WTC11 (cell line): ENCODE data around the gene NDRG4.

ENCODE experiments used
- CBFB ChIP-seq: sonication (generic); formaldehyde crosslinking; IDR thresholded peaks from 2 replicates; pipeline ENCODE4 v1.8.1; 2022; ENCODE audit warnings: mild to moderate bottlenecking, low read depth, missing genetic modification reagents
- ELF4 ChIP-seq: sonication (generic); formaldehyde crosslinking; IDR thresholded peaks from 2 replicates; pipeline ENCODE4 v1.8.1; 2022; ENCODE audit warnings: low read depth, mild to moderate bottlenecking, moderate library complexity, missing genetic modification reagents
- FOXJ3 ChIP-seq: sonication (generic); formaldehyde crosslinking; IDR thresholded peaks from 2 replicates; pipeline ENCODE4 v1.9.0; 2021; ENCODE audit warnings: missing genetic modification reagents, mild to moderate bottlenecking, borderline replicate concordance
- FOXK1 ChIP-seq: sonication (generic); formaldehyde crosslinking; IDR thresholded peaks from 2 replicates; pipeline ENCODE4 v1.8.0; 2022; ENCODE audit warnings: mild to moderate bottlenecking, moderate library complexity, missing genetic modification reagents
- NR2C2 ChIP-seq: sonication (generic); formaldehyde crosslinking; IDR thresholded peaks from 2 replicates; pipeline ENCODE4 v1.8.0; 2022; ENCODE audit warnings: mild to moderate bottlenecking, missing genetic modification reagents
- ZNF121 ChIP-seq: sonication (generic); formaldehyde crosslinking; IDR thresholded peaks from 2 replicates; pipeline ENCODE4 v1.8.0; 2023; ENCODE audit warnings: missing genetic modification reagents
- ZNF263 ChIP-seq: sonication (generic); formaldehyde crosslinking; IDR thresholded peaks from 2 replicates; pipeline ENCODE4 v1.8.1; 2022; ENCODE audit warnings: low read depth, mild to moderate bottlenecking, moderate library complexity, missing genetic modification reagents
- ZNF671 ChIP-seq: fragments of 250-450 bp; sonication (Bioruptor Pico); IDR thresholded peaks from 2 replicates; pipeline ENCODE4 v1.8.0; 2021; ENCODE audit warnings: mild to moderate bottlenecking
- TF ChIP-seq, protein P1 (sequence below): fragments of 200-600 bp; IDR thresholded peaks from 2 replicates; pipeline ENCODE4 v1.8.0; 2022; ENCODE audit warnings: antibody characterized with exemption
- TF ChIP-seq, protein P2 (sequence below): sonication (generic); formaldehyde crosslinking; IDR thresholded peaks from 2 replicates; pipeline ENCODE4 v1.8.1; 2022; ENCODE audit warnings: low read depth, missing genetic modification reagents, borderline replicate concordance
- TF ChIP-seq, protein P3 (sequence below): sonication (generic); formaldehyde crosslinking; IDR thresholded peaks from 2 replicates; pipeline ENCODE4 v1.8.0; 2022; ENCODE audit warnings: missing genetic modification reagents
- TF ChIP-seq, protein P4 (sequence below): fragments of 250-450 bp; sonication (Bioruptor Pico); conservative IDR thresholded peaks from 2 replicates; pipeline ENCODE4 v1.9.0; 2021; ENCODE audit warnings: mild to moderate bottlenecking
- TF ChIP-seq, protein P5 (sequence below): sonication (generic); formaldehyde crosslinking; IDR thresholded peaks from 2 replicates; pipeline ENCODE4 v1.8.1; 2023; ENCODE audit warnings: mild to moderate bottlenecking, missing genetic modification reagents, moderate library complexity

- TF ChIP-seq, protein P1, sequence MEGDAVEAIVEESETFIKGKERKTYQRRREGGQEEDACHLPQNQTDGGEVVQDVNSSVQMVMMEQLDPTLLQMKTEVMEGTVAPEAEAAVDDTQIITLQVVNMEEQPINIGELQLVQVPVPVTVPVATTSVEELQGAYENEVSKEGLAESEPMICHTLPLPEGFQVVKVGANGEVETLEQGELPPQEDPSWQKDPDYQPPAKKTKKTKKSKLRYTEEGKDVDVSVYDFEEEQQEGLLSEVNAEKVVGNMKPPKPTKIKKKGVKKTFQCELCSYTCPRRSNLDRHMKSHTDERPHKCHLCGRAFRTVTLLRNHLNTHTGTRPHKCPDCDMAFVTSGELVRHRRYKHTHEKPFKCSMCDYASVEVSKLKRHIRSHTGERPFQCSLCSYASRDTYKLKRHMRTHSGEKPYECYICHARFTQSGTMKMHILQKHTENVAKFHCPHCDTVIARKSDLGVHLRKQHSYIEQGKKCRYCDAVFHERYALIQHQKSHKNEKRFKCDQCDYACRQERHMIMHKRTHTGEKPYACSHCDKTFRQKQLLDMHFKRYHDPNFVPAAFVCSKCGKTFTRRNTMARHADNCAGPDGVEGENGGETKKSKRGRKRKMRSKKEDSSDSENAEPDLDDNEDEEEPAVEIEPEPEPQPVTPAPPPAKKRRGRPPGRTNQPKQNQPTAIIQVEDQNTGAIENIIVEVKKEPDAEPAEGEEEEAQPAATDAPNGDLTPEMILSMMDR: no peak
- no peak for TF ChIP-seq ZNF121 (CRISPR knock-in tag)
- TF ChIP-seq, protein P2, sequence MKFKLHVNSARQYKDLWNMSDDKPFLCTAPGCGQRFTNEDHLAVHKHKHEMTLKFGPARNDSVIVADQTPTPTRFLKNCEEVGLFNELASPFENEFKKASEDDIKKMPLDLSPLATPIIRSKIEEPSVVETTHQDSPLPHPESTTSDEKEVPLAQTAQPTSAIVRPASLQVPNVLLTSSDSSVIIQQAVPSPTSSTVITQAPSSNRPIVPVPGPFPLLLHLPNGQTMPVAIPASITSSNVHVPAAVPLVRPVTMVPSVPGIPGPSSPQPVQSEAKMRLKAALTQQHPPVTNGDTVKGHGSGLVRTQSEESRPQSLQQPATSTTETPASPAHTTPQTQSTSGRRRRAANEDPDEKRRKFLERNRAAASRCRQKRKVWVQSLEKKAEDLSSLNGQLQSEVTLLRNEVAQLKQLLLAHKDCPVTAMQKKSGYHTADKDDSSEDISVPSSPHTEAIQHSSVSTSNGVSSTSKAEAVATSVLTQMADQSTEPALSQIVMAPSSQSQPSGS (CRISPR knock-in tag): no peak
- no peak for TF ChIP-seq ZNF263 (CRISPR knock-in tag)
- no peak for TF ChIP-seq CBFB (CRISPR knock-in tag)
- TF ChIP-seq ZNF671 (CRISPR knock-in tag): no peak
- TF ChIP-seq, protein P3, sequence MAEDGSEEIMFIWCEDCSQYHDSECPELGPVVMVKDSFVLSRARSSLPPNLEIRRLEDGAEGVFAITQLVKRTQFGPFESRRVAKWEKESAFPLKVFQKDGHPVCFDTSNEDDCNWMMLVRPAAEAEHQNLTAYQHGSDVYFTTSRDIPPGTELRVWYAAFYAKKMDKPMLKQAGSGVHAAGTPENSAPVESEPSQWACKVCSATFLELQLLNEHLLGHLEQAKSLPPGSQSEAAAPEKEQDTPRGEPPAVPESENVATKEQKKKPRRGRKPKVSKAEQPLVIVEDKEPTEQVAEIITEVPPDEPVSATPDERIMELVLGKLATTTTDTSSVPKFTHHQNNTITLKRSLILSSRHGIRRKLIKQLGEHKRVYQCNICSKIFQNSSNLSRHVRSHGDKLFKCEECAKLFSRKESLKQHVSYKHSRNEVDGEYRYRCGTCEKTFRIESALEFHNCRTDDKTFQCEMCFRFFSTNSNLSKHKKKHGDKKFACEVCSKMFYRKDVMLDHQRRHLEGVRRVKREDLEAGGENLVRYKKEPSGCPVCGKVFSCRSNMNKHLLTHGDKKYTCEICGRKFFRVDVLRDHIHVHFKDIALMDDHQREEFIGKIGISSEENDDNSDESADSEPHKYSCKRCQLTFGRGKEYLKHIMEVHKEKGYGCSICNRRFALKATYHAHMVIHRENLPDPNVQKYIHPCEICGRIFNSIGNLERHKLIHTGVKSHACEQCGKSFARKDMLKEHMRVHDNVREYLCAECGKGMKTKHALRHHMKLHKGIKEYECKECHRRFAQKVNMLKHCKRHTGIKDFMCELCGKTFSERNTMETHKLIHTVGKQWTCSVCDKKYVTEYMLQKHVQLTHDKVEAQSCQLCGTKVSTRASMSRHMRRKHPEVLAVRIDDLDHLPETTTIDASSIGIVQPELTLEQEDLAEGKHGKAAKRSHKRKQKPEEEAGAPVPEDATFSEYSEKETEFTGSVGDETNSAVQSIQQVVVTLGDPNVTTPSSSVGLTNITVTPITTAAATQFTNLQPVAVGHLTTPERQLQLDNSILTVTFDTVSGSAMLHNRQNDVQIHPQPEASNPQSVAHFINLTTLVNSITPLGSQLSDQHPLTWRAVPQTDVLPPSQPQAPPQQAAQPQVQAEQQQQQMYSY: no peak
- TF ChIP-seq FOXK1: no peak
- TF ChIP-seq FOXJ3 (CRISPR knock-in tag): no peak
- TF ChIP-seq, protein P4, sequence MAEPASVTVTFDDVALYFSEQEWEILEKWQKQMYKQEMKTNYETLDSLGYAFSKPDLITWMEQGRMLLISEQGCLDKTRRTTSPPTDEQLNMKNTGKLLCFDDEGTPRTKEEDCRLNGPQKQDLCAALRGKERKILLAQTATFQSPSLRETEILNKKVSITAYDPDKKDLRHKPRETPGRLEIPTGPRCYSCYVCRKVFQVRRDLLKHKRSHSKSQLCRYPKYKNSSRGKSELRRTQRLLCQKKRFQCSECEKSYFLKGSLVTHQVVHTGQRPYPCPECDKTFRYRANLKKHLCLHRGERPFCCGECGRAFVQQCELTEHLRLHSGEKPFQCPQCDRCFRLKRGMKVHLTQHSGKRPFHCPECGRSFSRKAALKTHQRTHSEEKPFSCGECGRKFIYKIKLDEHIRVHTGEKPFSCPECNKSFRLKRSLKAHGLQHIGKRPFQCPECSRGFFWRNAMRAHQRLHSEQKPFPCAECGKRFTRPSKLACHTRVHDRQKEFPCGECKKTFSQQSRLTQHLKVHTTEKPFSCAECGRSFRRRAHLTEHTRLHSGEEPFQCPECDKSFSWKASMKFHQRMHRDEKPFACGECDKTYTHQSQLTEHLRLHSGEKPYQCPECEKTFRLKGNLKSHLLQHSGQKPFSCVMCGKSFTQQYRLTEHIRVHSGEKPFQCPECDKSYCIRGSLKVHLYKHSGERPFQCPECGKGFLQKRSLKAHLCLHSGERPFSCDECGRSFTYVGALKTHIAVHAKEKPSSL: no peak
- TF ChIP-seq, protein P5, sequence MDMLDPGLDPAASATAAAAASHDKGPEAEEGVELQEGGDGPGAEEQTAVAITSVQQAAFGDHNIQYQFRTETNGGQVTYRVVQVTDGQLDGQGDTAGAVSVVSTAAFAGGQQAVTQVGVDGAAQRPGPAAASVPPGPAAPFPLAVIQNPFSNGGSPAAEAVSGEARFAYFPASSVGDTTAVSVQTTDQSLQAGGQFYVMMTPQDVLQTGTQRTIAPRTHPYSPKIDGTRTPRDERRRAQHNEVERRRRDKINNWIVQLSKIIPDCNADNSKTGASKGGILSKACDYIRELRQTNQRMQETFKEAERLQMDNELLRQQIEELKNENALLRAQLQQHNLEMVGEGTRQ: no peak
- TF ChIP-seq NR2C2 (CRISPR knock-in tag): no peak
- TF ChIP-seq ELF4: no peak
Observed at GRCh38 chr16:58498341-58499091, 1.4 kb upstream of the NDRG4 start.
